Activated naive CD8-positive, alpha-beta T cell treated with anti-CD3 and anti-CD28 coated beads, Interleukin-2, amount 50 U/mL, for 24 hours (primary cell): ENCODE measurements around the gene ETFB.

ENCODE experiments used
- ATAC-seq: fragments of 150-1000 bp; cut with Tn5 transposase; one replicate; pipeline ENCODE4 v1.10.0; 2021
- DNase-seq: peaks from one replicate; pipeline ENCODE4 v3.0.0; 2021
- H3K27ac Mint-ChIP-seq: one replicate; pipeline ENCODE4 v1.8.0; 2021; ENCODE audit warnings: mild to moderate bottlenecking, mixed read lengths
- H3K27me3 Mint-ChIP-seq: one replicate; pipeline ENCODE4 v1.8.0; 2021; ENCODE audit warnings: mixed read lengths
- H3K36me3 Mint-ChIP-seq: one replicate; pipeline ENCODE4 v1.8.0; 2021; ENCODE audit warnings: low read depth, mixed read lengths
- H3K4me1 Mint-ChIP-seq: one replicate; pipeline ENCODE4 v1.8.0; 2021; ENCODE audit warnings: mixed read lengths
- H3K4me3 Mint-ChIP-seq: one replicate; pipeline ENCODE4 v1.8.0; 2021; ENCODE audit warnings: mild to moderate bottlenecking, moderate library complexity, mixed read lengths
- H3K9me3 Mint-ChIP-seq: one replicate; pipeline ENCODE4 v1.8.0; 2021; ENCODE audit warnings: mixed read lengths

Gene ETFB

DNA sequence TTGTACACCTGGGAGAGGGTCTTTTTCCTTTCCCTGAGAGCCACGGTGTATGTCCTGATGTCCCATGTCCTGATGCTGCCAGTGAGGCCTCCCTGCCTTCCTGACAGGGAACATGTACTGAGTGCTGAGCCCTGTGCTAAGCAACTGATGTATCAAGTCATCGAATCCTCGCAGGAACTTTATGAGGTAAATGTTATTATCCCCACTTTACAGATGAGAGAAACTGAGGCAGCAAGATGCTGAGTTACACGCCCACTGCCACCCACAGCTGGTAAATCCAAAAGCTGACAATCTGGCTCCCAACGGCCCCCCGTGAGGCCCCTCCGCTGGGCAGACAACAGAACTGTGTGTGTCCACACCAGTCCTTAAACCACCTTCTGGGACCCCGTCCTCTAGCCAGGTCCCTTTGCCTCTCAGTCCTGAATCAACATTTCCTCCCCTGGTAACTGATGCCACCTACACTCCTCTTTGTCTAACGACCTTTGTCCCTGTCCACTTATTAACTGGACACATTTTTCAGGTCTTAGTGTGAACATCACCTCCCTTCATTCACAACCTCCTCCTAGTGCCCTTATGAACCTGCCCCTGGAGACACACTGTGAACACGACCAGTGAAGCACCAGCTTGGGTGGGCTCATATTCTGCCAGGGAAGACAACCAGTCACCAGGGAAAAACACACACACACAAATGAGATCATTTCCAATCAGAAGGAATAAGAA, 18.8 kb downstream of the ETFB start:
- ATAC-seq: no peak
- Mint-ChIP-seq H3K4me1 (peaks cover 9% of the 10 kb centered on the region), H3K4me3 (no peak overlapping the region), H3K27ac (no peak overlapping the region), H3K36me3 (peaks cover 28% of the 10 kb centered on the region), H3K9me3 (no peaks in the 10 kb centered on the region), H3K27me3 (no peaks in the 10 kb centered on the region)
- no peak for DNase-seq

DNA sequence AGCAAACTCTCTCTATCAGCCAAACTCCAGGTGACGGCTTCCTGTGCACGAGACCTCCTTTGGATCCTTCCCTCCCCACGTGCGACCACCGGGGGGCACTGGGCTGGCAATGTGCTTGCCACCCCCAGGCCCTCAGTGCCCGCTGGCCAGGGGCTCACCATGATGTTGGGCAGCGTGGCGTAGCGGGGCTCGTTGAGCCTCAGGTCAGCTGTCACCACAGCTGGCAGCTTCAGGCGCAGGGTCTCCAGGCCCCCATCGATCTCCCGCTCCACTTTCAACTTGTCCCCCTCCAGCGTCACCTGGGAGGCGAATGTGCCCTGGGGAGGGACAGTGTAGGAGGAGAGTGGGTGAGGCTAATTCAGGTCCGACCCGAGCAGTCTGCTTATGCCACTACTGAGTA, 19.4 kb downstream of the ETFB start:
- ATAC-seq (no peak), DNase-seq (no peak)
- H3K36me3 Mint-ChIP-seq: peaks cover 22% of the 10 kb centered on the region
- peaks cover 12% of the 10 kb centered on the region for H3K4me1 Mint-ChIP-seq
- no peak overlapping the region for H3K4me3 Mint-ChIP-seq
- H3K9me3 Mint-ChIP-seq: no peaks in the 10 kb centered on the region
- no peak overlapping the region for H3K27ac Mint-ChIP-seq
- H3K27me3 Mint-ChIP-seq: no peaks in the 10 kb centered on the region

DNA sequence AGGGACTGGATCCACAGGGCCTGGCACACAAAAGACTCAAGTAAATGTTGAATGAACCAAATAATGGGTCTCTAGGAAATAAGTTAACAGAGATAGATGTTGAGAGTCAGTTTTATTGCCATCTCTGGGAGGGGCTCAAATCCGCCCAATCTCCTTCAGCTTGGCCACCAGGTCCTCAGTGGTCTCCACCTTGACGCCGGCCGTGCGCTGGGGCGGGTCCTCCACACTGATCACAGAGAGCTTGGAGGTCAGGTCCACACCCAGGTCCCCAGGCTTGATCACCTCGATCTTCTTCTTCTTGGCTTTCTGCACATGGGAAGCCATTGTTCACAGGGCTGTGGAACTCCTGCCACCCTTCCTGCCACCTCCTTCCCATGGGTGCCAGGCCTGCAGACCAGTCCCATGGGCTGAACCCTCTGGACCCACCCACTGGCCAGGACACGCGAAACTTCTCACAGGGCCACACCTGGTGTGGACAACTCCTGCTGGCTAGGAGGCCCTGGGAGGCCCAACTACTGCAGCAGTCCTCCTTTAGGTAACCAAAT, 21.0 kb downstream of the ETFB start:
- no peak for DNase-seq
- Mint-ChIP-seq H3K4me1 (peaks cover 15% of the 10 kb centered on the region), H3K27ac (no peak overlapping the region), H3K36me3 (peaks cover 11% of the 10 kb centered on the region), H3K27me3 (peaks cover 4% of the 10 kb centered on the region), H3K9me3 (no peaks in the 10 kb centered on the region), H3K4me3 (no peak overlapping the region)
- ATAC-seq: no peak

DNA sequence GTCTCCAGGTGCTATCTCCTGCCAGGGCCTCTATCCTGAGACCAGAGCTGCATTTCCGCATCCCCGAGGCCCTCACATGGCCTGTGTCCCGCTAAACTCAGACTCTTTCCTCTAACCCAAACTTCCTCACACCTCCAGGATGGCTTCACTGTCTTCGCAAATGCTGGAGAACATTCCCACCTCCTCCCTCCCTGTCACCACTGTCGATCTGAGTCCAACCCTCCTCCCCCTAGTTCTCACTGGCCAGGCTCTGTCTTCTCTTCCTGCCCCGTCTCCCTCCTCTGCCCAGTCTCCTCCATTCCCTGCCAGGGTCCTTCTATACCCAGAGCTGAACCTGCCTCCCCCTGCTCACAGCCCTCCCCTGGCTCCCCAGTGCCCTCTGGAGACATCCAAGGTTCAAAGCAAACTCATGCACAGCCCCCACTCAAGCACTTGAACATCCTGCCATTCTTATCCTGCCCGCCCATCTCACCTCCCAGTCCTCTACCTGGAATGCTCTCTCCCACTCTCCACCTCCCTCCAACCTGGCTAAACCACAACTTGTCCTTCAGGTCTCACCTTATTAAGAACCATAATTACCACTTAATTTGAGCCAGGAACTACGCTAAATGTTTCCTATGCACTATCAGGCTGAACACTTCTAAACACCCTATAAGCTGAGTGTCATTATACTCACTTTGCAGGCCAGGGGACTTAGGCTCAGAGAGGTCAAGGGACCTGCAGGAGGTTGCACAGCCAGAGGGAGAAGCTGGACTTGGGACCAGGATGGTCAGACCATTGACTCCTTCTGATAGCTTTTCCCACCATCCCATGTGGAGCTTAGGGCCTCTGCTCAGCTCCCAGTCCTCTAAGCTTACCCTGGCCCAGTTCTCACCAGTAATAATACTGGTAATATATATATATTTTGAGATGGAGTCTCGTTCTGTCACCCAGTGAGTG, 23.3 kb downstream of the ETFB start:
- peak overlapping the region; percentile 52 for H3K27ac Mint-ChIP-seq
- peaks cover 4% of the 10 kb centered on the region for H3K27me3 Mint-ChIP-seq
- peaks cover 8% of the 10 kb centered on the region for H3K36me3 Mint-ChIP-seq
- DNase-seq (no peak), ATAC-seq (no peak)
- H3K4me3 Mint-ChIP-seq: no peak overlapping the region
- peaks cover 30% of the 10 kb centered on the region for H3K4me1 Mint-ChIP-seq
- no peaks in the 10 kb centered on the region for H3K9me3 Mint-ChIP-seq

DNA sequence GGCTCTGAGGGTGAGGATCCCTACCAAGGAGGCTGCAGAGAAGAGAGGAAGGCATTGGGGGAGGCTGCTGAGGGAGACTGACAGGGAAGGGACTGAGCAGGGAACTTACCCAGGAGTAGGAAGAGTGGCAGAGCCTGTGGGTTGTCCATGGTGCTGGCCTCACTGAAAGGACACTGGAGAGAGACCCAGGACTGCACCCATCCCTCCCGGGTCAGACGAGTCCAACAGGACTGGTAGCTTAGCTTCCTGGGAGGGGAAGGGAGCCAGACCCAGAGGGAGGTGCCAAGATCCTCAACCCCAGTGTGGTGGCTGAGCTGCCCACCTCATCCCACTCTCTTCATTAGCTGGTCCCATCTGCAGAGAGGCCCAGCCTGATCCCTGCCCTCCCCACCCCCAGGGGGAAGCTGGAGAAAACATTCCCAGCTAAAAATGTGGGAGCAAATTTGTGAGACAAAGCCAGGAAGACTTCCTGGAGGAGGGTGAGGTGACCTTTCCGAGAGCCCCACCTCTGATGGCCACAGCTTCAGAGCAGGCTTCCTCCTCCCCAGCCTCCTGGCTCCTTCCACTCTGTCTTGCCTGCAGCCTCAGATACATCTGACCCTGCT, 24.1 kb downstream of the ETFB start, which contains the start of gene VSIG10L:
Gene VSIG10L, minus strand, starts transcription at position 164 of the 605 bp plus-strand sequence. Its CDS starts 15 bp downstream, at position 149.
- peaks cover 30% of the 10 kb centered on the region for H3K4me1 Mint-ChIP-seq

DNA sequence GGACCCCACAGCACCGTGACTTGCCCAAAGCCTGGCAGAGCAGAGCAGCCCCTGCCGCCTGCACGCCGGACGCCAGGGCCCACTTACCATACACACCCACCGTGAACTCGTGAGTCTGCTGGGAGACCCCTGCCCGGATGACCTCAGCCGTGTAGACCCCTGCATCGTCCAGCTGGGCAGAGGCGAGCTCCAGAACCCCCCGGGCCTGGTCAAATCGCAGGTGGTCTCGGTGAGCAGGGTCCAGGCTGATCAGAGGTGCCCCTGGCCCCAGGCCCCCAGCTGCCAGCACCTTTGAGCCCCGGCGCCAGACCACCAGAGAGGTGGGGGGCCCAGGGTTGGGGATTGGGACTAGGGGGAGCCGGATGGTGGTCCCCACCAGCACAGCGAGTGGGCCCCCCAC, 25.1 kb downstream of the ETFB start:
- ATAC-seq (no peak), DNase-seq (no peak)
- Mint-ChIP-seq H3K9me3 (no peaks in the 10 kb centered on the region), H3K27me3 (peaks cover 5% of the 10 kb centered on the region), H3K36me3 (peaks cover 8% of the 10 kb centered on the region), H3K4me1 (peaks cover 30% of the 10 kb centered on the region), H3K4me3 (peak overlapping the region; percentile 55), H3K27ac (peak overlapping the region; percentile 21)

More for the DNA sequence above, 24.1 kb downstream of the ETFB start, which contains the start of gene VSIG10L:
- no peaks in the 10 kb centered on the region for H3K9me3 Mint-ChIP-seq
- peaks cover 8% of the 10 kb centered on the region for H3K36me3 Mint-ChIP-seq
- peak within 1 kb of the TSS; percentile 55 for H3K4me3 Mint-ChIP-seq
- H3K27me3 Mint-ChIP-seq: peaks cover 4% of the 10 kb centered on the region
- H3K27ac Mint-ChIP-seq: peak within 1 kb of the TSS; percentile 52
- ATAC-seq: no peak
- no peak for DNase-seq

DNA sequence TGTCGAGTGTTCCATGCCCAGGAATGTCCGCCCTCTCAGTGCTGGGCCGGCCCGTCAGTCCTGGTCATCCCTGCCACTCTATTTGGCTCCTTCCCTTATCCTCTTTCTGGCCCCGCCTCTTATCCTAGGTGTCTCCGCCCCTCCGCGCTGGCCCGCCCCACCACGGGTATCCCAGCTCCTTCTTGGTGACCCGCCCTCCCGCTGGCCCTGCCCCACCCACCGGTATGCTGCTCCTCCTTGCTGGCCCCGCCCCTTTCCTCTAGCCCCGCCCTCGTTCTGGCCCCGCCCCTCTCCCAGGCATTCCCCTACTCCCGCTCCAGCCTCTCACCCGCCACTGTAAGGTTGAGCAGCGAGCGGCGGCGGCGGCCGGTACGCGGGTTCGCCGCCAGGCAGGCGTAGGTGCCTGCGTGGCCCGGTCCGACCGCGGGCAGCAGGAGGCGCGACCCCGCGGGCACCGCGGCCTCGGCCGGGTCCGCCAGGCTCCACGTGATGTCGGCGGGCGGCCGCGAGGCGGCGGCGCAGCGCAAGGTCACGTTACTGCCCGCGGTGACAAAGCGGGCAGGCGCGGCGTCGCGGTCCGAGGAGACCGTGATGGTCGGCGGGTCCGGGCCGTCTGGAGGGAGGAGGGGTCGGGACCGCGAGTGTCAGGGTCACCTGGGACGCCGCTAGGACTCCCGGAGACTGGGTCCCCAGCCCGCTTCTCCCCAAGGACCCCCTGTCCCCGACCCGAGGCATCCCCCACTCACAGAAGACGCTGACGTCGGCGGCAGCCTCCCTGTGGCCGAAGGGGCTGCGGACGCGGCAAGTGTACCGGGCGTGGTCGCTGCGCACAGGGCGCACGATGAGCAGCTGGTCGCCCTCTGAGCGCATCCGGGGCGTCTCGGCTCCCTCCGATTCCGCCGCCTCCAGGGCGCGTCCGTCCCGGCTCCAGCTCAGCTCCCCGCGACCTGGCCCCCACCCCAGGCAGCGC, 26.2 kb downstream of the ETFB start:
- Mint-ChIP-seq H3K36me3 (peaks cover 4% of the 10 kb centered on the region), H3K4me3 (peak overlapping the region; percentile 87), H3K9me3 (no peaks in the 10 kb centered on the region), H3K27ac (peak overlapping the region; percentile 85), H3K4me1 (peaks cover 27% of the 10 kb centered on the region), H3K27me3 (peaks cover 5% of the 10 kb centered on the region)
- peak; percentile 98 for DNase-seq
- ATAC-seq: peak; percentile 80

DNA sequence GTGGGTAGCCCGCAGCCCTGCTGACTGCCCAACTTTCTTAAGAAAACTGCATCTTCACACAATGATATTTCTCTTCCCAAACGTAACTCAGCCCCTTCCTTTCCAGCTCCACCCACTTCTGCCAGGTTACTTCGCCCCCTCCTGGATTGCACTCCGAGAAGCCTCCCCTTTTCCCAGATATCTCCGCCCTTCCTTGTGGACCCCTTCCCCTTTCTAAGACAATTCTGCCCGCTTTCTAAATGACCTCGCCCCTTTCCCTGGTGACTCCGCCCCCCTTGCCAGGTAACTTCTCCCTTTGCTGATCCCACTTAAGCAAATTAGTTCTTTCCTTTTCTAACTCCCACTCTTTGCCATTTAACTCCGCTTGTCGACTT, 26.9 kb downstream of the ETFB start:
- DNase-seq: no peak
- peaks cover 1% of the 10 kb centered on the region for H3K36me3 Mint-ChIP-seq
- H3K4me3 Mint-ChIP-seq: peak overlapping the region; percentile 87
- H3K27me3 Mint-ChIP-seq: peaks cover 5% of the 10 kb centered on the region
- H3K27ac Mint-ChIP-seq: peak overlapping the region; percentile 85
- ATAC-seq: no peak
- H3K4me1 Mint-ChIP-seq: peaks cover 23% of the 10 kb centered on the region
- no peaks in the 10 kb centered on the region for H3K9me3 Mint-ChIP-seq

DNA sequence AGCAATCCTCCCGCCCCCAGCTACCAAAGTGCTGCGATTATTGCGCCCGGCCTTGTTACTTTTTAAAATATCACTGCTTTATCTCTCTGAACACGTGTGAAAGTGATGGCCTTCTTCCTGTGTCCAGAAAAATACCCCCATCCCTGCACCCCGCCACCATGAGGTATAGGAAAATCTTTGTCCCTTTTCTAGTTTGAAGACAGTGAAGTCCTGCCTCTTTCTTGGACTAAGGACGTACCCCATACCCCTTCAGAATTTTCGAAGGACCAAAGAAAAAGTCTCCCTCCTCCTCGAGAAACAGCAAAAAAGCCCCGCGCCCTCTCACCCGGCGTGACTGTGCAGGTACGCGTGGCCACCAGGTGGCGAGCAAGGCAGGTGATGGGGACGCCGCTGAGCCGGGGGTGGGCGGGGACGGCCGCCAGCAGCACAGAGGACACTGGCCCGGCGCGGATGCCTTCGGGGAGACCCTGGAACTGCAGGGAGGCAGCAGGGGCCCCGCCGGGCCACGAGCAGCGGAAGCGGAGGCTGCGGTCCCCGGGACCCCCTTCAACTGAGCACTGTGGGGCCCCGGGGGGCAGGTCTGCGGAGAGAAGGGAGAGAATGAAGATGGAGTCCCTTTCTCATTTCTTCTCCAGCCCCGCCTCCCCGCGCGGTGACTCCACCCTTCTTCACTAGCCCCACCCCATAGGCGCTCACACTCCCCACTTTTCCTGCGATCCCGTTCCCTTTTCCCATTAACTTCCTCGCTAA, 27.4 kb downstream of the ETFB start:
- H3K4me3 Mint-ChIP-seq: peak overlapping the region; percentile 87
- no peaks in the 10 kb centered on the region for H3K9me3 Mint-ChIP-seq
- H3K4me1 Mint-ChIP-seq: peaks cover 23% of the 10 kb centered on the region
- peak overlapping the region; percentile 85 for H3K27ac Mint-ChIP-seq
- DNase-seq: peak; percentile 92
- peak; percentile 70 for ATAC-seq
- H3K36me3 Mint-ChIP-seq: peaks cover 1% of the 10 kb centered on the region
- peaks cover 5% of the 10 kb centered on the region for H3K27me3 Mint-ChIP-seq

DNA sequence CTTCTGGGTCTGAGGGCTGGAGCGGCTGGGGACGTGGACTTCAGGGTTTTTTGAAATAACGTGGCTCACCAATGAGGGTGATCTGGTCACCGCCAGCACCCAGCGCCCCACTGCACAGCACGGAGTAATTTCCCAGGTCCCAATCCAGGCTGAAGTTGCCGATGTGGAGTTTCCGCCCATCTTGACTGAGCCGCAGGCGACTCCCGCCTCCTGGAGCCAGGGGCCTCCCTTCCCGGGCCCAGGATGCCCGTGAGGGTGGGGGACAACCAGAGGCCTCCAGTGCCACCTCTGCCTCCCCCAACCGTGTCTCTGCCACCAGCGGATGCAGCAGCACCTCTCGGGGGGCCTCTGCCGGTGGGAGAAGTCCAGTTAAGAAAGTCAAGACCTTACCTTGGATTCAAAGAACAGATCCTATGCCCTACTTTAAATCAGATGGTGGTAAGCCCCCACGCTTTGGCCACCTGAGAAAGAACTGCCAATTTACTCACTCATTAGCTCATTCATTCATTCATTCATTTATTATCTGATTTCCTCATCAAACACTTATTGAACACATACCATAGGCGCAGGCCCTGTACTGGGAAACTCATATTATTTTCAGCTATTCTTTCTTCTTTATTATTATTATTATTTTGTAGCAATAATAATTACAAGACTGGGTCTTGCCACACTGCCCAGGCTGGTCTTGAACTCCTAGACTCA, 28.2 kb downstream of the ETFB start:
- Mint-ChIP-seq H3K4me1 (peaks cover 22% of the 10 kb centered on the region), H3K4me3 (peak overlapping the region; percentile 87), H3K27ac (peak overlapping the region; percentile 75), H3K27me3 (peaks cover 5% of the 10 kb centered on the region), H3K36me3 (peaks cover 1% of the 10 kb centered on the region), H3K9me3 (no peaks in the 10 kb centered on the region)
- DNase-seq (no peak), ATAC-seq (no peak)

DNA sequence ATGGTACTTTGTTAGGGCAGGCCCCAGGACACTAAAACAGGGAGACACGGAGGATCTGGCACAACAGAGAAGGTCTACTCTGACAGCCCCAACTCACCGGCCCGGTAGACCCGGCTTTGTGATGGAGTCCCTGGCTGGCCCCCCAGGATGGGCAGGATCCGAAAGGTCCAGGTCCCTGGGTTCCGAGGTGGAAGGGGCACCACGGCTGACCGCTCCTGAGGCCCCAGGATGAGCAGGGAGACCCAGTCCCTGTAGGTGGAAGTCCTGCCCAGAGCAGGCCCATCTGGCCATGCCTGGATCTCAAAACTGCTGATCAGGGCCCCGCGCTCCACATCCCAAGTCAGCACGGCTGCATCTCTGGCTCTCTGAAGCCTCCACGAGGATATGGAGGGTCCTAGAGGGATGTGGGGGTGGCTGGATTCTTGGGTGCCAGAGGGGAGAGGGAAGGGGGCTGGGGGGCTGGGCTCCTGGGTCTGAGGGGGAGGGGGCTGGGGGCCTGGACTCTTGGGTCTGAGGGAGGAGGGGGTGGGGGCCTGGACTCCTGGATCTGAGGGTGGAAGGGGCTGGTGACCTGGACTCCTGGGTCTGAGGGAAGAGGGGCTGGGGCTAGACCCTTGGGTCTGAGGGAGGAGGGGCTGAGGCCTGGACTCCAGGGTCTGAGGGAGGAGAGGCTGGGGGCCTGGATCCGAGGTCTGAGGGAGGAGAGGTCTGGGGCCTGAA, 28.9 kb downstream of the ETFB start:
- ATAC-seq (no peak), DNase-seq (no peak)
- no peak overlapping the region for H3K27ac Mint-ChIP-seq
- peaks cover 5% of the 10 kb centered on the region for H3K27me3 Mint-ChIP-seq
- no peak overlapping the region for H3K4me3 Mint-ChIP-seq
- H3K9me3 Mint-ChIP-seq: no peaks in the 10 kb centered on the region
- H3K4me1 Mint-ChIP-seq: peaks cover 20% of the 10 kb centered on the region
- H3K36me3 Mint-ChIP-seq: peaks cover 1% of the 10 kb centered on the region

DNA sequence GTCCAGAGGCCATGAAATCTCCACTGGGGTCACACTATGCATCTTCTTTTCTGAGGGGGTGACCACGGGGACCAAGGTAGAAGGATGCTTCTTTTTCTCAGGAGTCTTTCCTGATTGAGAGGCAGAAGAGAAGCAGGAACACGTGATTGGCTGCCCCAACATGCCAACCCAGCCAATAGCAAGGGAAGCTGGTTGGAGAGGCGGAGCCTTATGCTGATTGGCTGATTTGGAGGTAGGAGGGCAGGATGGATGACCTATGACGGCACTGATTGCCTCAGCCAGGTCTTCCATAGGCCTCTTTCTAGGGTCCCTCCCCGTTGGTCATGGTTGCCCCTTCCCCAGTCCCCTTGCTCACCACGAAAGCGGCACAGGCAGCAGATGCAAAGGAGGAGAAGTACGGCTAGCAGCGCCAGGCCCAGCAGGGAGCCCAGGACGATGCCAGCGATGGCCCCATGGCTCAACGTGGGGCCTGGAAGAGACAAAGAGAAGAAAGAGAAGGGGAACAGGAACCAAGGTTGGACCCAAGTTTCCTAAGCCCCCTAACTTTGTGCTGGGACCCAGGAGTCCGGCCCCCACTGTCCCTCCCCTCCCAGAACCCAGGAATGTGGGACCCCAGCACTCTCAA, 32.2 kb downstream of the ETFB start:
- H3K27ac Mint-ChIP-seq: no peak overlapping the region
- ATAC-seq (no peak), DNase-seq (no peak)
- H3K4me1 Mint-ChIP-seq: peaks cover 7% of the 10 kb centered on the region
- H3K36me3 Mint-ChIP-seq: peaks cover 11% of the 10 kb centered on the region
- no peak overlapping the region for H3K4me3 Mint-ChIP-seq
- H3K27me3 Mint-ChIP-seq: peaks cover 12% of the 10 kb centered on the region
- peaks cover 4% of the 10 kb centered on the region for H3K9me3 Mint-ChIP-seq
